GM21576 (cell line): ENCODE measurements around the gene MAPK8.

ENCODE experiments used
- ATAC-seq: cut with Tn5 transposase; IDR thresholded peaks from one replicate; pipeline ENCODE4 v1.9.1; 2021; ENCODE audit warnings: mild to moderate bottlenecking, moderate library complexity; ENCODE audit not compliant: unreplicated experiment

The MAPK8 gene

DNA sequence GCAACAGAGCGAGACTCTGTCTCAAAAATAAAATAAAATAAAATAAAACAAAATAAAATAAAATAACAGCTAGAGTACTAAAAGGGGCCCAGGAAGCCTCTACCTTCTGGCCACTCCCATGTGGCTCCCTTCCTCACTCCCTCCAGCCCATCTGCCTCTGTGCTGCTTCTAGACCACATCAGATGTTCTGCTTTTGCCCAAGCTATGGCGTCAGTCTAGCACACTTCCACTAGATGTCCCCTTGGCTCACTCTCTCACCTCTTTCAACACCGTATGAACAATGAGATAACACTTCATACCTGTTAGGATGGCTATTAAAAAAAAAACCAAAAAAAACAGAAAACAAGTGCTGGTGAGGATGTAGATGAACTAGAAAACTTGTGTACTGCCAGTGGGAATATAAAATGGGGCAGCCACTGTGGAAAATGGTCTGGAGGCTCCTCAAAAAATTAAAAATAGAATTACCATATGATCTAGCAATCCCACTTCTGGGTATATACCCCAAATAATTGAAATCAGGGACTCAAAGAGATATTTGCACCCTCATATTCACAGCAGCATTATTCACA, 166.1 kb downstream of the MAPK8 start:
- no peak for ATAC-seq

DNA sequence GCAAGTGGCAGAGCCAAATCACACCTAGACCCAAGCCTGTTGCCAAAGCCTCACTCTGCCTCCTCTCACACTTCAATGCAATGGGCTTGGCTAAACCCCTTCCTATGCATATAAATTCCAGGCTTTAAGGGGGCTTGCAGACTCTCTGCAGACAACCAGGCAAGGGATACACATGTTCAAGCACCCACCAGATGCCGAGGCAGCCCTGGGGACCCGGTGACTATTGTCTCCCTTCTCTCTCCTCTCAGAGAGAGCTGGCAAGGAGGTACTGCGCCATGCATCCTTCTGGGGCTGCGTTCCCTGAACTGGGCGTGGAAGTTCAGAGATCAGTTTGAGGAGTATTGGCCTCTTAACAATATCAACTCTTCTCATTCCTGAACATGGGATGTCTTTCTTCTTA, 167.2 kb downstream of the MAPK8 start:
- ATAC-seq = no peak

DNA sequence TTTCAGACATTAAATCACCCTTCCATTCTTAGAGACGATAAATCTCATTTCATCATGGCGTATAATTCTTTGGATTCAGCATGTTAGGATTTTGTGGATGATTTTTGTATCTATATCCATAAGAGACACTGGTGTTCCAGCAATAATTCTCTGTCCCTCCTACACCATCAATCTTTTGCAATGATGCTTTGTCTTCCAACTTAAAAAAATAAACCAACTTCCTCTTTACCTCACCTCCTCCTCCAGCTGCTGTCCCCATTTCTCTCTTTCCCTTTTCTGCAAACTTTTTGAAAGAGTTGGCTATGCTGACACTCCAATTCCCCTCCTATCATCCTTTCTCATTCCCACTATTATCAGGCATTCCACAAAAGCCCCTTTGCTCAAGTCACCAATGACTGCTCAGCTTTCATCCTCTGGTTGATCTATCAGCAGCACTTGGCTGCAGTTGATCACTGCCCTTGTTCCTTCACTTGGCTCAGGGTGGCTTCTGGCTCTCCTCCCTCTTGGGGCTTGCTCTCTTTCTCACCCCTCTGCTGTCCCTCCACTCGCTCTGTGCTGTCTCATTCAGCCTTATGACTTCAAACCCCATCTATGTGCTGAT, 168.4 kb downstream of the MAPK8 start:
- no peak for ATAC-seq

DNA sequence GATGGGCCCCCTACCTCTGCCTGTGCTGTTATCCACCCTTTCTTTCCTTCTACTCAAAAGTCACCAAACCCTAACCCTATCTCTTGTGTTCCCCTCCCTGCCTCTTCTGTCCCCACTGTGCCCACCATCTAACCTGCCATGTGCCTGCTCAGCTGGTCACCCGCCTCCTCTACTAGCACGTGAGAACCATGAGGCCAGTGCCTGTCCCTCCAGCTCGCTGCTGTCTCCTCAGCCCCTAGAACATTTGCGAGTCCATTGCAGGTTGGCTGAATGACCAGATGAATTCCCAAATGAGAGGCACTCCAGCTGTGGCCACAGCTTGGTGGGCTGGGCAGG, 169.4 kb downstream of the MAPK8 start:
- ATAC-seq = no peak

DNA sequence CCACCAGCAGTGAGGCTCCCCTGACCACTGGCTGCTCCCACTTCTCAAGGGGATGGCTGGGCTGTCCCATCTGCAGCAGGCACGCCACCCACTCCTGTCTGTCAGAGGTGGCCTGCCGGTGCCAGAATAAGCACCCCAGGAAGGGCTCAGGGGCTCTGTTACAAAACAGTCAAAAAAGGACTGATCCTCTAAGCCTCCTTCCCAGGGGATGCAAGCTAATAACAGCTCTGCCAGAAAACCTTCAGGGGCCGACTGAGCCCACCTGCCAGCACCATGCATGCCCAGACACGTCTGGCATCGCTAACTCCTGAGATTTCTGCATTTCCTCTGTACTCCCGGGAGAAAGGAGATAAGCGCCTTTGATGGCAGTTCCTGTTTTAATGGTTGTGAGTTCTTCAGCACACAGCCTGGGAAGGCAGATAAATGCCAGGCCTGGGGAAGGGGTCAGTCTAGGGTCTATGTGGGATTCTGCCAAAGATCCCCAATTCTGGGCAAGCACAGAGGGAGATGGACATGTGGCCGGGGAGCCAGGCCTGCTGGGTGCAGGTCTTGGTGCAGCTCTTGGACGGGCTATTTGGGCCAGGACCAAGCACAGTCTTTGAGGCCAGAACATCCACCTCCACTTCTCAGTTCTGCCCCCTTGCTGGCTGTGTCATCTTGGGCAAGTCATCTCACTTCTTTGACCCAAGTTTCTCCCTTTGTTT, 170.0 kb downstream of the MAPK8 start:
- no peak for ATAC-seq

DNA sequence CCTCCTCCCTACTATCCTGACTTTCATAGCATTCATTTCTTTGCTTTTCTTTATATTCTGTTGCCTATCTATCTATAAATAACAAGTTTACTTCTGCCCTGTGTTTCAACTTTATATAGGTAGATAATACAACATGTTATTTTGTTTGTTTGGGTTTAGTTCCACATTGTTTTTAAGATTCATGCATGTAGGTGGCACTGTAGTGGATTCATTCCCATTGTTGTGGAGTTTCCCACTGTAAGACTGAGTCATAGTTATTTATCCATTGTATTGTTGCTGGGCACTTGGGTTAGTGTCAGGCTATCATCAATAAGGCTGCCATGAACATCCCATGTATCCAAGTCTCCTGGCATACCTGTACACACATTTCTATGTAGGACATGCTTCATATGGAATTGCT, 170.7 kb downstream of the MAPK8 start:
- ATAC-seq = no peak

DNA sequence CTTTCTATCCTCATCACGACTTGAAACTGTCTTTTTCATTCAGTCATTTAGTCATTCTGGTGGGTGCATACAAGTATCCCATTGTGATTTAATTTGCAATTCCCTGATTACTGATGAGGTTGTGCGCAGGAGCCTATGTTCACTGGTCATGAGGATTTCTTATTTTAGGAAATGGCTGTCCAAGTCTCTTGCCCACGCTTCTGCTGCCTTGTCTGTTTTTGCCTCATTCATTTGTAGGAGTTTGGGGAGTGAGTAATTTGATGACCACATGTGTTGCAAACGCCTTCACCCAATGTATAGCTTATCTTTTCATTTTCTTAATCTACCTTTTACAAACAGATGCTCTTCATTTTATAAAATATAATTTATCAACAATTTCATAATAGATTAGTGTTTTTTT, 171.1 kb downstream of the MAPK8 start:
- ATAC-seq = no peak

DNA sequence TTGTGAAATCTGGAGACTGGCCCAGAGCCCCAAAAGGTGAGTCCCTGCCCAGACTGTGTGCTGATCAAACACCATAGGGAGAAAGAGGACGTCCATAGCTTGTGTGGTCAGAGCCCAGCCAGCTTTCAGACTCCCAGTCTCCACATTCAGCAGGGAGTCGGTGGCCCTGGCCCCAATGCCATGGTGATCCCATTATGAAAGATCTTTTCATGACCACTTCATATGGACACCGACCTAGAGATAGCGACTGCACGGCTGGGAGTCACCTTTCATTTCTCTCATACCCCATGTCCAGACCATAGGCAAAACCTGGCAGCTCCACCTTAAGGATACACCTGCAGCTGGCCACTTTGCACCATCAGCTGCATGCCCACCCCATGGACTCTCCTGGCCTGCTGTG, 172.0 kb downstream of the MAPK8 start:
- ATAC-seq = no peak

DNA sequence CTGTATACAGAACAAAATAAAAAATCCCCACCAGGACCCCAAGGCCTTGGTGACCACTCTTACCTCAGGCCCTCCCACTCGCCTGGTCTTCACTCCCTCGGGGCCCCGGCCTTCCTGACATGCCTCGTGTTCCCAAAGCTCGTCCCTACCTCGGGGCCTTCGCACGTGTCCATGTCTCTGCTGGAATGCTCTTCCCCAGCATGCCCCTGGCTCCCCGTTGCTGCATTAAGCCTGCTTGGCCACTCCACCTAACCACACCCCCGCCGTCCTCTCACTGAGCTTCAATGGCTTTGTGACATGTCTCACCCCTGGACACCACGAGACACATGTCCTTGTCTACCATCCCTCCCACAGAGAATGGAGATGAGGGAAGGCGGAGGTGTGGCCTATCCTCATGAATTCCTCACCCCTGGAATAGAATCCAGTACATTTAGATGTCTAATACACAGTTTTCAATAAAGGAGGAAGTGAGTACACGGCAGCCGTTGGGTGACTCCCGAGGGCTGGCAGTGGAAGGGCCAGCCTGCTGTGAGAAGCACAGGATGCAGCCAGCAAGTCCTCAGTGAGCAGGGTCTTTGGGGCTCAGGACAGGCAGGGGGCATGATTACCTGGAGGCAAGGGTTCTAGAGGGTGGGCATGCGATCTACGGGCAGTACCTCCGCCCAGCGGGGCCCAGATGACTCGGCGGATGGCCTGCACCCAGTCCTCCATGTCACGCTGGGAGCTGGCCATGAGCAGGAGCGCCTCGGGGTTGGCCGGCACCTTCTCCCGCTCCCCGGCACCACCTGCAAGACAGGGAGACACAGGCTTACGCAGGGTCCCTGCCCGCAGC, 172.7 kb downstream of the MAPK8 start:
- no peak for ATAC-seq

DNA sequence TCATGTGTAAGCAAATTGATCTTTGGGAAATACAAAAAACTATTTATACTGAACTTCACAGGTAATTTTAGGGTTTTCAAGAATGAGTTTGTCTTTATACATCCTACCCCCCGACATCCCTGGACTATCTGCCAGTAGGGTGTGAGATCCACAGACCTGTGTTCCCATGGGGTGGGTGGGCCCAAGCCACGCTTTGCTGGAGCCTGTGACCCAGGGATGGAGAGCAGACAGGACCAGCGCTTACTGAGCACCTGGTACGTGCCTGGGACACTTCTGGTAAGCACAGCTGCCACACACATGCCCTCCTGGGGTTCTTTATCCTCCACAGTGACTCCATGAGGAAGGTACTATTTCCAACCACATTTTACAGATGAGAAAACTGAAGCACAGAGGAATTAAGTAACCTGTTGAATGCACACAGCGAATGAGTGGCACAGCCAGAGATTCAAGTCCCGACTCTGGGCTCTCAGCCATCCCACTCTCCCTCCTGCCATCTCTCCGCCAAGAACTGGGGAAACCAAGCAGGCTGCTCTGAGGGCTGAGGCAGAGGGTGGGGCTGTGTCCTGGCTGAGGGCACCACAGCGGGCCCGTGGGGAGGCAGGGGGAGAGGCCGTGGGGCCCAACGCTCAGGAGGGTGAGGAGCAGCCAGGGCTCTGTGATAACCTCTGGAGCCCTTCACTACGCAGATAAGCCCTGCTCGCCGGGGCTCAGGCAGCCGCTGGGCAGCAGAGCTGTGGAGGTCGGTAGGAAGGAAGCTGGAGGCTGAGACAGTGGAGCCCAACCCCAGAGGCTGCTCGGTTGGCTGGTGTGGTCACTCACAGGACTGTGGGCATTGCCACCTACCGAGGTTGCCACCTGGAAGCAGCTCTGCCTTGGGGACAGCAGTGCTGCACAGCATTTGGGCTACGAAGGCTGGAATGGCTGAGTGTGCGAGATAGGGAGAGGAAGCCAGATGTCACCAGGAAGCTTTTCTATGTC, 174.2 kb downstream of the MAPK8 start:
- no peak for ATAC-seq

DNA sequence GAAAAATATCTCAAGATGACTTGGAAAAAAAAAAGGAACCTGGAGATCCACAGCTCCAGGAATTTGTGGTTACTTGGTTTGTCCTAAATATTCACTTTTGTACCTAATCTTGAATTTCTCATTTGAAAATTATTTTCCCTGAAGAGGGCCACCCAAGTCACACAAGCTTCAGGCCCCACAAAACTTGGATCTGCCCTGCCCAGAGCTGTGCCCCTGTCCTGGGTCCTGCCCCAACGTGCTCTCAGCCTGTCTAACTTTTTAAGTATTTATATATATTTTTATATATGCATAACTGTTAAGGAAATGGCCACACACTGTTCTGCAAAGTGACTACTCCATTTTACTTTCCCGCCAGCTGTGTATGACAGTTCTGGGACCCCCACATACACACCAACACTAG, 174.9 kb downstream of the MAPK8 start:
- no peak for ATAC-seq

DNA sequence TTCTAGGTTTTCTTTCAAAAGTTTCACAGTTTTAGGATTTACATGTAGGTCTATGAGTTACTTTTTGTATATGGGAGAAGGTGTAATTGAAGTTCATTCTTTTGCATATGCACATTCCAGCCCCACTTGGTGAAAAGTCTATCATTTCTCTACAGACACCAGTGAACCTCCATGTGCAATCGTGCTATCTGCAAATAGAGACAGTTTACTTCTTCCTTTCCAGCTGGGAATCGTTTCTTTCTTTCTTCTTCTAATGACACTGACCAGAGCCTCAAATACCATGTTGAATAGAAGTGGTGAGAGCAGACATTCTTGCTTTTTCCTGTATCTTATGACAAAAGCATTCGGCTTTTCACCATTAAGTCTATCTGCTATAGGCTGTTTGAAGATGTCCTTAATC, 175.7 kb downstream of the MAPK8 start:
- ATAC-seq = no peak

DNA sequence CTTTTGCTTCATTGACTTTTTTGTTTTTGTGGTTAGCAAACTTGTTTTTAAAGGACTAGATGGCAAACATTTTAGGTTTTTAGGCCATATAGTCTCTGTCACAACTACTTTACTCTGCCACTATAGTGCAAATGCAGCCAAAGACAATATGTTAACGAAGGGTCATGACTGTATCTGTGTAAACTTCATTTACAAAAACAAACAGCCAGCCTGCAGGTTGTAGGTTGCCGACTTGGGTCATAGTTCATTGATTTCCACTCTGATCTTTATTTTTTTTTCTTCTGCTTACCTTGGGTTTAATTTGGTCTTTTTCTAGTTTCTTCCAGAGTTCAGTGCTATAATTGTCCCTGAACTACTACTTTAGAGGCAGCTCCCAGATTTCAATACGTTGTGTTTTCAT, 178.4 kb downstream of the MAPK8 start:
- ATAC-seq = no peak

DNA sequence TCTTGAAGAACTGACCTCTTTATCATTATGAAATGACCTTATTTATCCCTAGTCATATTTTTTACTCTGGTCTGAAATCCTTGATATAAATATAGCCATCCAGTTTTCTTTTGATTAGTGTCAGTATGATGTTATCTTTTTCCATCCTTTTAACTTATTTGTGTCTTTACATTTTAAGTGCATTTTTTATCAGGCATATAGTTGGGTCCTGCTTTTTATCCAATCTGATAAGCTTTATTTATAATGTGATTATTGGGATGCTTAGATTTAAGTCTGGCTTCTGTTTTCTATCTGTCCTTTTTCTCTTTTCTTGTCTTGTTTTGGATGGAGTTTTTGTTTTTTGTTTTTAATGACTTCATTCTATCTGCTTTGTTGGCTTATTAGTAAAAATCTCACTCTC, 179.2 kb downstream of the MAPK8 start:
- ATAC-seq = no peak

DNA sequence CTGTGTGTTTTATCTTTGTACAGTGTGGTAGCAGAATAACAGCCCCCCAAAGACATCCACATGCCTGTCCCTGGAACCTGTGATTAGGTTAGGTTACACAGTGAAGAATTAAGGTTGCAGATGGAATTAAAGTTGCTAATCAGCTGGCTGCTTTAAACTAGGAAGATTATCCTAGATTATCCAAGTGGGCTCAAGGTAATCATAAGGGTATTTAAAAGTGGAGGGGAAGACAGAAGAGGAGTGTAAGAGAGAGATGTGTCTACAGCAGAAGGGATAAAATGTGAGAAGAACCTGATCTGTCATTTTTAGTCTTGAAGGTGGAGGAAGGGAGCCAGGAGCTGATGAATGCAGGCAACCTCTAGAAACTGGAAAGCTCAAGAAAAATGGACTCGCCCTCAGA, 180.8 kb downstream of the MAPK8 start:
- no peak for ATAC-seq
